C4-2B (cell line): Measurements from ENCODE around the gene ARHGAP26.

Experiments used
- ZFX ChIP-seq: fragments of 450-650 bp; IDR thresholded peaks from 2 replicates; pipeline ENCODE4 v1.6.1; 2017
- TF ChIP-seq, protein P1 (sequence below): fragments of 450-650 bp; conservative IDR thresholded peaks from 2 replicates; pipeline ENCODE4 v1.5.1; 2017; ENCODE audit warnings: mild to moderate bottlenecking

GRCh38 chr5:143111799-143112198 lies 341.6 kb downstream of the ARHGAP26 start:
- TF ChIP-seq, protein P1, sequence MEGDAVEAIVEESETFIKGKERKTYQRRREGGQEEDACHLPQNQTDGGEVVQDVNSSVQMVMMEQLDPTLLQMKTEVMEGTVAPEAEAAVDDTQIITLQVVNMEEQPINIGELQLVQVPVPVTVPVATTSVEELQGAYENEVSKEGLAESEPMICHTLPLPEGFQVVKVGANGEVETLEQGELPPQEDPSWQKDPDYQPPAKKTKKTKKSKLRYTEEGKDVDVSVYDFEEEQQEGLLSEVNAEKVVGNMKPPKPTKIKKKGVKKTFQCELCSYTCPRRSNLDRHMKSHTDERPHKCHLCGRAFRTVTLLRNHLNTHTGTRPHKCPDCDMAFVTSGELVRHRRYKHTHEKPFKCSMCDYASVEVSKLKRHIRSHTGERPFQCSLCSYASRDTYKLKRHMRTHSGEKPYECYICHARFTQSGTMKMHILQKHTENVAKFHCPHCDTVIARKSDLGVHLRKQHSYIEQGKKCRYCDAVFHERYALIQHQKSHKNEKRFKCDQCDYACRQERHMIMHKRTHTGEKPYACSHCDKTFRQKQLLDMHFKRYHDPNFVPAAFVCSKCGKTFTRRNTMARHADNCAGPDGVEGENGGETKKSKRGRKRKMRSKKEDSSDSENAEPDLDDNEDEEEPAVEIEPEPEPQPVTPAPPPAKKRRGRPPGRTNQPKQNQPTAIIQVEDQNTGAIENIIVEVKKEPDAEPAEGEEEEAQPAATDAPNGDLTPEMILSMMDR, result no peak
- TF ChIP-seq ZFX, result no peak
